Esophagus (tissue), 2 donors: ENCODE measurements around the gene ATG16L2. TPM values are rescaled to one million over a fixed set of nuclear protein-coding genes. Genes with fewer than 3 reads are reported as not detected.

Experiments used
- H3K27ac ChIP-seq, 2 donors: one replicate each; pipeline ENCODE4 v1.5.1; 2013; ENCODE audit warnings: low read depth in 2 of 2, mild to moderate bottlenecking in 2 of 2, inconsistent platforms in 1 of 2, low read length in 1 of 2, moderate library complexity in 1 of 2
- H3K27me3 ChIP-seq, 2 donors: one replicate each; pipeline ENCODE4 v1.6.1; 2013; ENCODE audit warnings: low read length in 2 of 2, control low read depth in 1 of 2, mild to moderate bottlenecking in 1 of 2; ENCODE audit not compliant: insufficient read depth in 2 of 2, control insufficient read depth in 1 of 2
- H3K36me3 ChIP-seq, 2 donors: one replicate each; pipeline ENCODE4 v1.6.1; 2013; ENCODE audit warnings: low read length in 1 of 2; ENCODE audit not compliant: control insufficient read depth in 2 of 2, insufficient read depth in 2 of 2
- H3K4me1 ChIP-seq, 2 donors: one replicate each; pipeline ENCODE4 v1.6.1; 2013; ENCODE audit warnings: low read length in 1 of 2; ENCODE audit not compliant: control insufficient read depth in 2 of 2, insufficient read depth in 2 of 2
- H3K4me3 ChIP-seq, 2 donors: one replicate each; pipeline ENCODE4 v1.5.1; 2013; ENCODE audit warnings: low read length in 2 of 2, mild to moderate bottlenecking in 2 of 2, low read depth in 1 of 2, moderate library complexity in 1 of 2
- H3K9me3 ChIP-seq, 2 donors: one replicate each; pipeline ENCODE4 v1.6.1; 2013; ENCODE audit warnings: mild to moderate bottlenecking in 2 of 2, low read depth in 1 of 2, low read length in 1 of 2, moderate library complexity in 1 of 2; ENCODE audit not compliant: control insufficient read depth in 2 of 2, insufficient read depth in 1 of 2
- WGBS, 2 donors: extraction: QIAGEN DNeasy Blood & Tissue Kit; methylation state at CpG; one replicate each; pipeline ENCODE4 v1.1.7; 2013; 5-methylcytosine and 5-hydroxymethylcytosine counted together
- polyA plus RNA-seq, 2 donors: library from polyadenylated mRNA; stranded (reverse); fragments of 200-250 nt; gene quantifications; one replicate each; pipeline ENCODE4 v1.2.3, GENCODE V29; 2013
- donor health status: healthy with polysubstance abuse.
- donor health status: Bipolar disorder and iron deficiency.

Gene ATG16L2
- polyA plus RNA-seq, 2 donors: 27.4 to 85.3 TPM

GRCh38 chr11:72834905-72835304, 20.7 kb downstream of the ATG16L2 start:
- Histone ChIP-seq H3K9me3 (no peaks in the 10 kb centered on the region), H3K27me3 (no peaks in the 10 kb centered on the region), H3K4me1 (peaks cover 0 to 7% of the 10 kb centered on the region in 2 donors), H3K36me3 (peaks cover 0 to 16% of the 10 kb centered on the region in 2 donors), H3K4me3 (no peak overlapping the region), H3K27ac (no peak overlapping the region)
- 81 to 87% methylated on average over 5 of the region's 5 CpGs for WGBS, 2 donors

- Histone ChIP-seq H3K27ac (peak overlapping the region in 1 of 2 donors; percentile 47), H3K27me3 (no peaks in the 10 kb centered on the region), H3K4me1 (peaks cover 0 to 7% of the 10 kb centered on the region in 2 donors), H3K36me3 (peaks cover 0 to 13% of the 10 kb centered on the region in 2 donors), H3K9me3 (no peaks in the 10 kb centered on the region), H3K4me3 (no peak overlapping the region)
- 61 to 71% methylated on average over 4 of the region's 4 CpGs for WGBS, 2 donors
Observed at GRCh38 chr11:72836111-72836510, 21.9 kb downstream of the ATG16L2 start.

GRCh38 chr11:72838691-72839305, 24.6 kb downstream of the ATG16L2 start:
- peaks cover 0 to 2% of the 10 kb centered on the region in 2 donors for H3K4me1 ChIP-seq
- WGBS, 2 donors: 54 to 70% methylated on average over 4 of the region's 4 CpGs
- no peak overlapping the region for H3K4me3 ChIP-seq
- no peaks in the 10 kb centered on the region for H3K9me3 ChIP-seq
- no peaks in the 10 kb centered on the region for H3K27me3 ChIP-seq
- H3K27ac ChIP-seq: no peak overlapping the region
- peaks cover 0 to 14% of the 10 kb centered on the region in 2 donors for H3K36me3 ChIP-seq

DNA sequence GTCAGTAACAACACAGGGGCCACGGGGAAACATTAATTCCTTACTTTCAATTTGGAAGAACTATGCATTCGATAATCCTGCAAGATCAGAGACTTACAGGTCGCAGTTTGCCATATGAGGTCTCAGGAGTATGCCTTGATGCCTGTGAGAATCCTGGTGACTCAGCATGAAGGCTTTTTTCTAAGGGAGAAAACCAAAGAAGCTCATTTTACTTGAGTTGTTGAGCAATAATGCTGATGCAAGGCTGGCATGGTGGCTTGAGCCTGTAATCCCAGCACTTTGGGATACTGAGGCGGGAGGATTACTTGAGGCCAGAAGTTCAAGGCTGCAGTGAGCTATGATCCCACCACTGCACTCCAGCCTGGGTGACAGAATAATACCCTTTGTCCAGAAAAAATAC, 26.6 kb downstream of the ATG16L2 start:
- Histone ChIP-seq H3K9me3 (no peaks in the 10 kb centered on the region), H3K4me3 (no peak overlapping the region), H3K4me1 (peaks cover 0 to 2% of the 10 kb centered on the region in 2 donors), H3K27me3 (no peaks in the 10 kb centered on the region), H3K36me3 (peaks cover 0 to 12% of the 10 kb centered on the region in 2 donors), H3K27ac (no peak overlapping the region)
- WGBS, 2 donors: 94% methylated on average over 4 of the region's 4 CpGs

DNA sequence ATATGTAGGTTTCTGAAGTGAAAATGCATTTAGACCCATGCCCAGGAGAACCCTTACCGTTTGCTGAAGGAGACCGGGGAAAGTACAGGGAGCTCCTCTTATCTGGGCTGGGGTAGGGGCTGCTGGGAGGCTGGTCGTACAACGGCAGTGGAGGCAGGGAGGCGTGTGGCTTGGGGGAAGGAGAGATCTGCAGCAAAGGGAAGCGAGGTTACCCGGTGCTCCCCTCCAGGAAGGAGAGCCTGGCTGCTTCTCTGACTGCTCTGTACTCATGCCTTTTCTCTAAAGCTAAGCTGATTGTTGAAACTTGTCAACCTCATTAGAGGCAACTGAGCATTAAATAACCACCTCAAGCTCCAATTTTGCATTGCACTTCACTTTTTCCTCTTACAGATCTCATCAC, 27.2 kb downstream of the ATG16L2 start:
- no peak overlapping the region for H3K4me3 ChIP-seq
- H3K27me3 ChIP-seq: no peaks in the 10 kb centered on the region
- WGBS, 2 donors: 90 to 92% methylated on average over 7 of the region's 7 CpGs
- peaks cover 0 to 2% of the 10 kb centered on the region in 2 donors for H3K4me1 ChIP-seq
- H3K36me3 ChIP-seq: peaks cover 0 to 12% of the 10 kb centered on the region in 2 donors
- no peak overlapping the region for H3K27ac ChIP-seq
- no peaks in the 10 kb centered on the region for H3K9me3 ChIP-seq

DNA sequence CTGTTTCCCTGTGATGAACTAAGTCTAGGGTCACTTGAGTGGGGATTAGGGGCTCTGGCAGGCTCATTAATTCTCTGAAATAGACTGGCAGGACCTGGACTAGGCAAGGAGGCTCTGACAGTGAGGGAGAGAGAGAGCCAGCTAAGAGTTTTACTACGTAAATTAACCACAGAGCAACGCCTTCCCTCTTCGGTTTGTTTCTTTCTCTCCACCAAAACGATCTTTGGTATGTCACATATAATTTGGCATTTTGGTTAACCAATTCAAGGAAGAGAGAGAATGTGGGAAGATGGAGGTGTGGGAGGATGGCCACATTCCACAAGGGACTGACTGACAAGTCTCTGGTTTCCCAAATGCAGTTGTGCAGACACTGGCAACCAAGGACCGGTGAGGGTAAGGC, 27.9 kb downstream of the ATG16L2 start:
- Histone ChIP-seq H3K9me3 (no peaks in the 10 kb centered on the region), H3K27me3 (no peaks in the 10 kb centered on the region), H3K36me3 (peaks cover 0 to 12% of the 10 kb centered on the region in 2 donors), H3K4me3 (no peak overlapping the region), H3K27ac (no peak overlapping the region), H3K4me1 (peaks cover 0 to 2% of the 10 kb centered on the region in 2 donors)
- 81 to 83% methylated on average over 5 of the region's 5 CpGs for WGBS, 2 donors

GRCh38 chr11:72842653-72843330, 28.6 kb downstream of the ATG16L2 start:
- H3K9me3 ChIP-seq: no peaks in the 10 kb centered on the region
- H3K27me3 ChIP-seq: no peaks in the 10 kb centered on the region
- no peak overlapping the region for H3K4me3 ChIP-seq
- H3K36me3 ChIP-seq: peaks cover 0 to 8% of the 10 kb centered on the region in 2 donors
- WGBS, 2 donors: 85 to 87% methylated on average over 14 of the region's 14 CpGs
- no peak overlapping the region for H3K27ac ChIP-seq
- peaks cover 0 to 2% of the 10 kb centered on the region in 2 donors for H3K4me1 ChIP-seq

DNA sequence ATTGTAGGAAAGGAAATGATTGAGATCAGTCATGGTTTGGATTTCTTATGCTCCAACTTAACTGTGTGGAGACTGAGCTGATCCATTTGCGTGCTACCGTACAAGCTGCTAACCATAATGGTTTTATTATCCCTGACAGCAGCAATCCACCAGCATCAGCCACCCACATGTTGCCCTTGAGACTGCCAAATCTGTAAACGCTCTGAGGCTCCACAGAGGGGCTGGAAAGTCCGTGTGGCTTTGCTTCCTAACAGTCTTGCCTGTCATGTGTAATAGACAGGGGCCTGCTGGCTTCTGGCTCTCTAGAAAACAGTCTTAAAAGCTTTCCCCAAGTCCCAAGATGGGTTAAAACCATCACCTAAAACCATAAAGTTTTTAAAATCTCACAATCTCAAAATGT, 30.1 kb downstream of the ATG16L2 start:
- H3K27me3 ChIP-seq: no peaks in the 10 kb centered on the region
- WGBS, 2 donors: 73 to 77% methylated on average over 4 of the region's 4 CpGs
- no peak overlapping the region for H3K4me3 ChIP-seq
- no peak overlapping the region for H3K27ac ChIP-seq
- H3K36me3 ChIP-seq: peaks cover 0 to 8% of the 10 kb centered on the region in 2 donors
- H3K9me3 ChIP-seq: no peaks in the 10 kb centered on the region
- H3K4me1 ChIP-seq: no peaks in the 10 kb centered on the region

DNA sequence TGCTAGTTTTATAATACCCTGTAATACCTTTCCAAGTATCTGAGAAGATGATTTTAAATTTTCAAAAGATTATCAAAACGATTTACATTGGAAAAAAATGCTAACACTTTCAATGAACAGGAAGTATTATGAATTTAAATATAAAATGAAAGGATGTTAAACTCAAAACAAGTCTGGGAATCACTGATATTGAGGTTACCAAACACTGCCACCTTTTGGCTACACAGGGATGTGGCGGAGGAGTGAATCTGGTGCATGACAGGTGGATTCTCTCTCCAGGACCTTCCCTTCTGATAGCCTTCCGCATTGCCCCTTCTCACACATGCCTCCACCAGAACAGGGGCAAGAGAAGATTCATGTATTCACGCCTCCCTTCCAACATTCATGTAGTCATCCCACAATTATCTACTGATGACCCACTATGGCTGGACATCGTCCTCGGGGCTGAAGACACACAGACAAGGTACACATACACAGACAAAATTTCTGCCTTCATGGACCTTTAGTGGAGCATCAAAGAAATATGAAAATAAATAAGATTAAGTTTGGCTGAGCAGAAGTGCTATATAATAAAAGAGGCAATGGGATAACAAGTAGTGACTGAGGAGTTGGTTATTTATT, 34.7 kb downstream of the ATG16L2 start:
- H3K9me3 ChIP-seq: no peaks in the 10 kb centered on the region
- WGBS, 2 donors: 74 to 81% methylated on average over 6 of the region's 6 CpGs
- no peaks in the 10 kb centered on the region for H3K36me3 ChIP-seq
- no peaks in the 10 kb centered on the region for H3K4me1 ChIP-seq
- no peaks in the 10 kb centered on the region for H3K27me3 ChIP-seq
- H3K27ac ChIP-seq: no peak overlapping the region
- no peak overlapping the region for H3K4me3 ChIP-seq
